ENCODE data around the gene TSHZ2. TPM values are rescaled to one million over a fixed set of nuclear protein-coding genes. Genes with fewer than 3 reads are reported as not detected.
"Not testable (repeated sequence)": the region's sequence is repeated elsewhere in the genome, so short reads cannot be mapped to it uniquely, and the experiment has no call there.

Gene TSHZ2
- total RNA-seq, 5 donors from 2014 or later (not counting 1 experiment from before 2014, with no cell fraction given), result 20.2 to 42.9 (median 25.8) TPM

- Mint-ChIP-seq H3K4me1 (peaks cover 16 to 29% (median 24%) of the 10 kb centered on the region in 3 donors), H3K27me3 (no peaks in the 10 kb centered on the region), H3K9me3 (peaks cover 3 to 12% (median 7%) of the 10 kb centered on the region in 3 donors), H3K4me3 (no peak overlapping the region), H3K27ac (no peak overlapping the region), H3K36me3 (peaks cover 26% of the 10 kb centered on the region)
- Histone ChIP-seq H3K27ac (ENCODE audit: low read length) (no peak overlapping the region), H3K27me3 (replicated peaks in 1 of 2; ENCODE audit: control insufficient read depth in 2 of 2, extremely low read depth in 1 of 2, insufficient read depth in 2 of 2, low read length in 1 of 2) (peaks cover 0 to 12% of the 10 kb centered on the region in 2 experiments), H3K36me3 (ENCODE audit: control insufficient read depth in 2 of 2, extremely low read depth in 1 of 2, insufficient read depth in 1 of 2, low read length in 1 of 2) (no peaks in the 10 kb centered on the region), H3K4me3 (ENCODE audit: control insufficient read depth in 1 of 2, extremely low read depth in 1 of 2, low read length in 1 of 2) (no peak overlapping the region), H3K9me3 (no peaks in the 10 kb centered on the region), H3K4me1 (ENCODE audit: control insufficient read depth in 1 of 2, extremely low read depth in 1 of 2, insufficient read depth in 2 of 2, low read length in 2 of 2) (peaks cover 0 to 15% of the 10 kb centered on the region in 2 experiments)
- ATAC-seq (replicated peaks in 1 of 4) (no peak), DNase-seq (no peak)
- CTCF ChIA-PET, result no interaction called here
- 67% methylated on average over 1 of the region's 1 CpG for WGBS (ENCODE audit: insufficient coverage)
- POLR2A ChIA-PET, result no interaction called here
Observed at GRCh38 chr20:53319200-53319599, 347.0 kb downstream of the TSHZ2 start.

- POLR2A ChIA-PET, result no interaction called here
- Histone ChIP-seq H3K9me3 (no peaks in the 10 kb centered on the region), H3K27ac (ENCODE audit: low read length) (no peak overlapping the region), H3K4me3 (ENCODE audit: control insufficient read depth in 1 of 2, extremely low read depth in 1 of 2, low read length in 1 of 2) (no peak overlapping the region), H3K36me3 (ENCODE audit: control insufficient read depth in 2 of 2, extremely low read depth in 1 of 2, insufficient read depth in 1 of 2, low read length in 1 of 2) (no peaks in the 10 kb centered on the region), H3K4me1 (ENCODE audit: control insufficient read depth in 1 of 2, extremely low read depth in 1 of 2, insufficient read depth in 2 of 2, low read length in 2 of 2) (peaks cover 0 to 15% of the 10 kb centered on the region in 2 experiments), H3K27me3 (replicated peaks in 1 of 2; ENCODE audit: control insufficient read depth in 2 of 2, extremely low read depth in 1 of 2, insufficient read depth in 2 of 2, low read length in 1 of 2) (peaks cover 0 to 10% of the 10 kb centered on the region in 2 experiments)
- DNase-seq, result no peak
- WGBS (ENCODE audit: insufficient coverage), result 73% methylated on average over 1 of the region's 2 CpGs
- peaks cover 32% of the 10 kb centered on the region for H3K36me3 Mint-ChIP-seq
- H3K27ac Mint-ChIP-seq, result no peak overlapping the region
- CTCF ChIA-PET, result no interaction called here
- H3K4me3 Mint-ChIP-seq, result no peak overlapping the region
- H3K27me3 Mint-ChIP-seq, result no peaks in the 10 kb centered on the region
- no peak for ATAC-seq (replicated peaks in 1 of 4)
- H3K9me3 Mint-ChIP-seq, result peaks cover 3 to 12% (median 7%) of the 10 kb centered on the region in 3 donors
- H3K4me1 Mint-ChIP-seq, result peaks cover 21 to 29% (median 24%) of the 10 kb centered on the region in 3 donors
Observed at GRCh38 chr20:53319716-53320115, 347.6 kb downstream of the TSHZ2 start.

GRCh38 chr20:53320701-53321100, 348.5 kb downstream of the TSHZ2 start:
- H3K4me1 Mint-ChIP-seq, result peaks cover 23 to 29% (median 24%) of the 10 kb centered on the region in 3 donors
- H3K36me3 Mint-ChIP-seq, result peaks cover 30% of the 10 kb centered on the region

GRCh38 chr20:53321596-53321995, 349.4 kb downstream of the TSHZ2 start:
- Histone ChIP-seq H3K27me3 (replicated peaks in 1 of 2; ENCODE audit: control insufficient read depth in 2 of 2, extremely low read depth in 1 of 2, insufficient read depth in 2 of 2, low read length in 1 of 2) (peaks cover 0 to 9% of the 10 kb centered on the region in 2 experiments), H3K36me3 (ENCODE audit: control insufficient read depth in 2 of 2, extremely low read depth in 1 of 2, insufficient read depth in 1 of 2, low read length in 1 of 2) (no peaks in the 10 kb centered on the region), H3K27ac (ENCODE audit: low read length) (no peak overlapping the region), H3K9me3 (no peaks in the 10 kb centered on the region), H3K4me3 (ENCODE audit: control insufficient read depth in 1 of 2, extremely low read depth in 1 of 2, low read length in 1 of 2) (no peak overlapping the region), H3K4me1 (ENCODE audit: control insufficient read depth in 1 of 2, extremely low read depth in 1 of 2, insufficient read depth in 2 of 2, low read length in 2 of 2) (peaks cover 0 to 15% of the 10 kb centered on the region in 2 experiments)
- no peak for ATAC-seq (replicated peaks in 1 of 4)
- Mint-ChIP-seq H3K4me1 (peaks cover 23 to 29% (median 24%) of the 10 kb centered on the region in 3 donors), H3K9me3 (peaks cover 3 to 12% (median 7%) of the 10 kb centered on the region in 3 donors), H3K27me3 (no peaks in the 10 kb centered on the region), H3K36me3 (peaks cover 26% of the 10 kb centered on the region), H3K27ac (no peak overlapping the region), H3K4me3 (no peak overlapping the region)
- ChIA-PET POLR2A (no interaction called here), CTCF (interaction anchor here in 1 of 2 donors (0.7 kb wide), 1 partner anchor 64 kb away, joined by 15 read pairs; no protein-coding TSS in a partner anchor)
- WGBS (ENCODE audit: insufficient coverage), result 100% methylated on average over 2 of the region's 5 CpGs
- no peak for DNase-seq

More at GRCh38 chr20:53320701-53321100, 348.5 kb downstream of the TSHZ2 start:
- peaks cover 0 to 15% of the 10 kb centered on the region in 2 experiments for H3K4me1 ChIP-seq (ENCODE audit: control insufficient read depth in 1 of 2, extremely low read depth in 1 of 2, insufficient read depth in 2 of 2, low read length in 2 of 2)
- no peaks in the 10 kb centered on the region for H3K36me3 ChIP-seq (ENCODE audit: control insufficient read depth in 2 of 2, extremely low read depth in 1 of 2, insufficient read depth in 1 of 2, low read length in 1 of 2)
- WGBS (ENCODE audit: insufficient coverage), result no CpG with 5 or more reads among the region's 3 CpGs
- no peaks in the 10 kb centered on the region for H3K27me3 Mint-ChIP-seq
- no peak overlapping the region for H3K4me3 Mint-ChIP-seq
- no peak overlapping the region for H3K27ac ChIP-seq (ENCODE audit: low read length)
- H3K27ac Mint-ChIP-seq, result no peak overlapping the region
- CTCF ChIA-PET, result no interaction called here
- H3K9me3 Mint-ChIP-seq, result peaks cover 3 to 12% (median 7%) of the 10 kb centered on the region in 3 donors
- H3K9me3 ChIP-seq, result no peaks in the 10 kb centered on the region
- POLR2A ChIA-PET, result no interaction called here
- ATAC-seq (replicated peaks in 1 of 4), result no peak
- no peak overlapping the region for H3K4me3 ChIP-seq (ENCODE audit: control insufficient read depth in 1 of 2, extremely low read depth in 1 of 2, low read length in 1 of 2)
- DNase-seq, result no peak
- peaks cover 0 to 9% of the 10 kb centered on the region in 2 experiments for H3K27me3 ChIP-seq (replicated peaks in 1 of 2; ENCODE audit: control insufficient read depth in 2 of 2, extremely low read depth in 1 of 2, insufficient read depth in 2 of 2, low read length in 1 of 2)

GRCh38 chr20:53322651-53323050, 350.5 kb downstream of the TSHZ2 start:
- peak in 3 of 4 experiments; percentile 53 to 72 (median 62) for ATAC-seq (replicated peaks in 1 of 4)
- POLR2A ChIA-PET, result no interaction called here
- no peaks in the 10 kb centered on the region for H3K27me3 Mint-ChIP-seq

GRCh38 chr20:53323460-53323859, 351.3 kb downstream of the TSHZ2 start:
- POLR2A ChIA-PET; H3K27ac ChIP-seq (ENCODE audit: low read length); H3K4me3 Mint-ChIP-seq; H3K9me3 Mint-ChIP-seq; H3K4me3 ChIP-seq (ENCODE audit: control insufficient read depth in 1 of 2, extremely low read depth in 1 of 2, low read length in 1 of 2); H3K27me3 ChIP-seq (replicated peaks in 1 of 2; ENCODE audit: control insufficient read depth in 2 of 2, extremely low read depth in 1 of 2, insufficient read depth in 2 of 2, low read length in 1 of 2); H3K27ac Mint-ChIP-seq; H3K9me3 ChIP-seq; ATAC-seq (replicated peaks in 1 of 4); H3K27me3 Mint-ChIP-seq; H3K36me3 ChIP-seq (ENCODE audit: control insufficient read depth in 2 of 2, extremely low read depth in 1 of 2, insufficient read depth in 1 of 2, low read length in 1 of 2); DNase-seq; CTCF ChIA-PET: not testable (repeated sequence)
- H3K4me1 ChIP-seq (ENCODE audit: control insufficient read depth in 1 of 2, extremely low read depth in 1 of 2, insufficient read depth in 2 of 2, low read length in 2 of 2), result peaks cover 0 to 15% of the 10 kb centered on the region in 2 experiments
- H3K4me1 Mint-ChIP-seq, result peaks cover 23 to 29% (median 24%) of the 10 kb centered on the region in 3 donors
- peaks cover 11% of the 10 kb centered on the region for H3K36me3 Mint-ChIP-seq
- 100% methylated on average over 2 of the region's 6 CpGs for WGBS (ENCODE audit: insufficient coverage)

More at GRCh38 chr20:53322651-53323050, 350.5 kb downstream of the TSHZ2 start:
- peak overlapping the region in 1 of 2 donors; percentile 11 for H3K4me3 ChIP-seq (ENCODE audit: control insufficient read depth in 1 of 2, extremely low read depth in 1 of 2, low read length in 1 of 2)
- H3K4me1 ChIP-seq (ENCODE audit: control insufficient read depth in 1 of 2, extremely low read depth in 1 of 2, insufficient read depth in 2 of 2, low read length in 2 of 2), result peaks cover 0 to 15% of the 10 kb centered on the region in 2 experiments
- Mint-ChIP-seq H3K9me3 (peaks cover 3 to 8% (median 4%) of the 10 kb centered on the region in 3 donors), H3K36me3 (peaks cover 18% of the 10 kb centered on the region), H3K4me1 (peaks cover 23 to 29% (median 24%) of the 10 kb centered on the region in 3 donors), H3K27ac (peak overlapping the region; percentile 68 to 71), H3K4me3 (peak overlapping the region in 1 of 3 donors; percentile 62)
- no peaks in the 10 kb centered on the region for H3K9me3 ChIP-seq
- no CpG with 5 or more reads among the region's 3 CpGs for WGBS (ENCODE audit: insufficient coverage)
- DNase-seq, result peak in 17 of 35 experiments; percentile 1 to 27 (median 4)
- peaks cover 0 to 9% of the 10 kb centered on the region in 2 experiments for H3K27me3 ChIP-seq (replicated peaks in 1 of 2; ENCODE audit: control insufficient read depth in 2 of 2, extremely low read depth in 1 of 2, insufficient read depth in 2 of 2, low read length in 1 of 2)
- H3K27ac ChIP-seq (ENCODE audit: low read length), result no peak overlapping the region
- CTCF ChIA-PET, result interaction anchor here in 1 of 2 donors (0.6 kb wide), 1 partner anchor 166 kb away, joined by 9 read pairs; no protein-coding TSS in a partner anchor
- no peaks in the 10 kb centered on the region for H3K36me3 ChIP-seq (ENCODE audit: control insufficient read depth in 2 of 2, extremely low read depth in 1 of 2, insufficient read depth in 1 of 2, low read length in 1 of 2)

Measured in T-cell (primary cell).